Glomerular endothelial cell (primary cell): ENCODE measurements around the gene FLT1. TPM values are rescaled to one million over a fixed set of nuclear protein-coding genes. Genes with fewer than 3 reads are reported as not detected.

Experiments used
- DNase-seq: peaks from one replicate; pipeline ENCODE4 v3.0.0-alpha.2; 2011; ENCODE audit warnings: low read depth, low spot score; ENCODE audit errors: extremely low read depth
- total RNA-seq: library from RNA; depleted of rRNA; stranded (reverse); fragments of >200 nt; gene quantifications from 2 replicates; pipeline ENCODE4 v1.2.3, GENCODE V29; 2015

FLT1 gene
- total RNA-seq, 1 donor from 2014 or later = 156 TPM

- no peak for DNase-seq
Measured at GRCh38 chr13:28324181-28324789, 170.6 kb downstream of the FLT1 start.

DNA sequence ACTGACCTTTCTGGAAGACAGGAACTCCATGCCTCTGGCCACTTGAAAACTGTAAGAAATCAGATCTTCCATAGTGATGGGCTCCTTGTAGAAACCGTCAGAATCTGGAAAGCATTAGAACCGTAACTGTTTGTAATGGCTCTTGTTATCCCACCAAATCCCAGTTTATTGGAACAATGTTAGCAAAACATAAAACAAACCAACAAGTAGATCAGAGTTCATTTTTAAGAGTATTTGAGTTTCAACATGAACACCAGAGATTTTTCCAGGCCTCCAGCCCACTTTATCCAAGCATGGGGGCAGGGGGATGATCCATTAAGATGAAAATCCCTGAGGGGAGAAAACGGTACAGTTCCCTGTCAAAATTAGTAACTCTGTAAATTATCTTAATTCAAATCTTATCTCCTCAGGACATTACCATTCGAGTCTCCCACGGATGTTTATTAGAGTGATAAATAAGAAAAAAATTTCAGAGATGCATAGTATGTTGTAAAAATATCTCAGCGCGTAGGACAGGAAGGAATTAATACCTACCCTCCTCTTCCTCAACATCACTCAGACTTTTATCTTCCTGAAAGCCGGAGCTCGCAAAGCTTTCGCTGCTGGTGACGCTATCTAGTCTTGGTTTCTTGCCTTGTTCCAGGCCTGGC, 172.5 kb downstream of the FLT1 start:
- no peak for DNase-seq

GRCh38 chr13:28321756-28322155, 173.2 kb downstream of the FLT1 start:
- no peak for DNase-seq

DNA sequence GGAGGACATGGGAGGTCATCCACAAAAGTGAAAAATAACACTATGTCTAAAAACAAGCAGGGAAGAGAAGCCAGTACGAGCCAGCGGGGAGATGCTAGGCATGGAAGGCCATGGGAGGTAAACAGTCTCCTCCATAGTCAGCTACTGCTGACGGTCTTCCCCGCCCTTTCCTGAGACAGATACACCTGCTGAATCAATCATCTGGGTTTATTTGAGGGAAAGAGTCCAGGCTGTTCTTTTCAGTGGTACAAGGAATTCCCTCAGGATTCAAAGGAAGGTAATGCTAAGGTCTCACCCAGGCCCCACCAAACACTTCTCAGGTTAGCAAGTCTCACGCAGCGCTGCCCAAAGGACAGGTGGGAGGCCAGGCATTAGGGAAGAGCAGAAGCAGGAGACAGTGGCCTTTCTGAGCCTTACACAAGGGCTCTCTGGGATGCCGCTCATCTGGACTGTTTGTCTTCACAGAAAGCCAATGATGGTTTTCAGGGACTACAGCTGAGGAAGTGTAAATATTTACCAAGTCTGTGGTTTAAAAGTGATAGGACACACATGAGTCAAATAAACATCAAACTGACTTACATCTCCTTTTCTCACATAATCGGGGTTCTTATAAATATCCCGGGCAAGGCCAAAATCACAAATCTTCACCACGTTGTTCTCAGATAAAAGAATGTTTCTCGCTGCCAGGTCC, 173.9 kb downstream of the FLT1 start:
- no peak for DNase-seq

DNA sequence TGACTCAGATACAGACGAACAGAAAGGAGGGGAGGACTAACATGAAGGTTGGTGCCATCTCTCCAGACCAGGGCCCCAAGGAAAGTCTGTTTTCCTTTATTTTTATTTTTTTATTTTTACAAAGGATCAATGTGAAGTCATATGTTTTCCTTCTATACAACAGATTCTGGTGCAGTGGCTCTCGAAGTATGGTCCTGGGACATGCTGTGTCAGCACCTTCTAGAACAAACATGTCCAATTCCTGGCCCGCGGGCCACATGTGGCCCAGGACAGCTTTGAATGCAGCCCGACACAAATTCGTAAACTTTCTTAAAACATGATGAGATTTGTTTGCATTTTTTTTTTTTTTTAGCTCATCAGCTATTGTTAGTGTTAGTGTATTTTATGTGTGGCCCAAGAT, 174.7 kb downstream of the FLT1 start:
- DNase-seq = no peak

- no peak for DNase-seq
Measured at GRCh38 chr13:28319528-28319927, 175.4 kb downstream of the FLT1 start.

- DNase-seq = no peak
Measured at GRCh38 chr13:28318496-28318895, 176.4 kb downstream of the FLT1 start.

DNA sequence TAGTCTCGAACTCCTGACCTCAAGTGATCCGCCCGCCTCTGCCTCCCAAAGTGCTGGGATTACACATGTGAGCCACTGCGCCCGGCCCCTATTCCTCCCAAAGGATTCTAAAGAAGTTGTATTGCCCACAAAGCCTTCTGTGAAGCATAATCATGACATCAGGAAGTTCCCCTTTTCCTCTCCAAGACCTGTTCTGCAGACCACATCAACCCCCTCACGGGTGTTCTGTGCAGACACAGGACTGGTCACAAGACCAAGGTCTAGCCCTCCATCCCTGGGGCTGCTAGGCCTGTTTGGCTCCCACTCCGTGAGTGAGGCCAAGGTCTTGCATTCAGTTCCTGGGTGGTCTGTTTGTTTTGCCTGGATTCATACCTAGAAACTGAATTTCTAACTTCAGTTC, 178.1 kb downstream of the FLT1 start:
- DNase-seq = no peak

GRCh38 chr13:28316129-28316528, 178.8 kb downstream of the FLT1 start:
- DNase-seq = no peak

DNA sequence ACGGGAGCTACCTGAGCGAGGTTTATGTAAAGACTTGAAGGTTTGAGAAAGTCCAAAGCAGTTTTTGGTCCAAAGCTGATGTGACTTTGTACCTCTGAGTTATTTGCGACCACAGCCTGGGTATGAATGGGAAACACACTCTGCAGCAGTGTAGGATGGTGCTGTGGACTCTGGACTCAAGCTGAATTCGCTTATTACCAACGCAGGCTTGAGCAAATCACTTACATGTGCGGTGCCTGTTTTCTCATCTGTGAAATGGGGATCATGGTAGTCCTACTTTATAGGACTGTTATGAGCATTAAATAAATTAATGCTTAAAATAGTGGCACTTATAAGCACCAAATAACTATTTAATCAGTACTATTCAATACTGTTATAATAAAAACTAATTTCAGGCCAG, 180.0 kb downstream of the FLT1 start:
- DNase-seq = no peak

DNA sequence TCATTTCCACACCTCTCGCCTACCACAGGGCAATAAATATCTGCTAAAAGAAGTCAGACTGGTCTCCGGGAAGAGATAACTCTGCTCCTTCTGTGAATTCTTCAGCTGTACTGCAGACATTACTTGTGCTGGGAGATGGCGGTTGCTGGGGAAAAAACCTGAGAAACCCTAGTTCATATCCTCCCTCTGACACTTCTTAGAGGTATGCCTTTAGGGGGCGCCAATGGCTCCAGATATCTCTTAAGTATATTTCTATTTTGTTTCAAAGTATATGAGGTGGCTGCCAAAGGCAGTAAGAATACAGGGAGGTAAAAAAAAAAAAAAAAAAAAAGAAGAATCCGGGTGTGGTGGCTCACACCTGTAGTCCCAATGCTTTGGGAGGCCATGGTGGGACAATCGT, 181.3 kb downstream of the FLT1 start:
- DNase-seq = no peak

GRCh38 chr13:28306325-28306724, 188.6 kb downstream of the FLT1 start:
- DNase-seq = no peak

- no peak for DNase-seq
Measured at GRCh38 chr13:28301839-28302238, 193.1 kb downstream of the FLT1 start.

DNA sequence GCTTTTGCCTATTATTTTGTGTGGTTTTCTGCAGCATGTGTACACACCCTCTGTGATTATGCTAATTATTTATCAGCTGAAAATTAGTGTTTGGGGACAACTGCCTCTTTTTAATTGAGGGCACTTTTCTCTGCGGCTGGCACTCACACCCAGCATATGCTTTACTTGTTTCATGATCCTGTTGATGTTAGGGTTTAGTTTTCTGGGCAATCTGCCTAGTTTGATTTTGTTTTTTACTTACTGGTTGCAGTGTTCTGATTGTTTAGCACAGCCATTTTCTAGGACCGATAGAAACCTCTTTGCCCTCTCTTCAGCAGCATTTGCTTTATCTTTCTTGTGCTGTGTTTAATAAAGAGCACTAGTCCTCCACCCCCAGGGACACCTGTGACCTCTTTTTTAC, 195.0 kb downstream of the FLT1 start:
- no peak for DNase-seq

DNA sequence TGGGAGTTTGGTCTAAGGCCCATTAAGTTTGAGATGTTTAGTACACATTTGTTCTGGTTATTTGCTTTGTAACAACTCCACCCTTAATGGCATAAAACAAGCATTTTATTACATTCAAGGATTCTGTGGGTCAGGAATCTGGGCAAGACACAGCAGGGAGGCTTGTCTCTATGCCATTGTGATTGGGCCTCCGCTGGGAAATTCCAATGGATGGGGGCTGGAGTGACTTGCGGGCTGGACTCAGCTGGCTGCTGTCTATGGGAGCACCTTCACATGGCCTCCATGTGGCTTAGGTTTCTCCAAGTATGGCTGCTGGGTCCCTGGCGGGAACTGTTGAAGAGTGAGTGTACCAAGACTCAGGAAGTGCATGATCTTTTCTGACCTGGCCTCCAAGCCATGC, 197.6 kb downstream of the FLT1 start:
- DNase-seq = no peak

- DNase-seq = no peak
Measured at GRCh38 chr13:28286263-28286662, 208.7 kb downstream of the FLT1 start.

- no peak for DNase-seq
Measured at GRCh38 chr13:28283600-28283999, 211.3 kb downstream of the FLT1 start.

GRCh38 chr13:28282451-28282850, 212.5 kb downstream of the FLT1 start:
- DNase-seq = no peak

DNA sequence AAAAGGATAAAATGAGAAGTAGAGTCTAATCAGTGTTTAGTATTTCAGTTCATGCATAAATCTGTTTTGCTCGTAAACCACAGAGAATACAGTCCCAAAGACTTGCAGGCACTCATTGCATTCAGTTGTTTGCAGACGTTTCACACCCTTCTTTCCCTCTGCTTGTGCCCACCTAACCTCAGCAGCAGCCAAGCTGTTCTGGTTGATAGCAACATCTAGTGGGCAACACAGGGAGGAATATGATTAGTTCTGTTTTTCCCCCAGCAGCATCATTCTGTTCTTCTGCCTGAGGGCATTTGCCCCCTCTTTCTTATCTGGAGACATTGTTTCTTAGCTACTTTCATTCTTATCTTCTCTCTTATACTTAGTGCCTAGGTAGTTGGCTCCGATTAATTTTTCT, 221.0 kb downstream of the FLT1 start:
- no peak for DNase-seq

- DNase-seq = no peak
Measured at GRCh38 chr13:28271056-28271840, 223.7 kb downstream of the FLT1 start.

- DNase-seq = no peak
Measured at GRCh38 chr13:28268800-28269223, 226.1 kb downstream of the FLT1 start.
